SHP77 treated with DMSO at 0.1 percent for 48 hours (cell line): ENCODE data around the gene OR6P1.

Experiments used
- DNase-seq: peaks from one replicate; lab custom pipeline; 2025; lab: John Stamatoyannopoulos, UW

Gene OR6P1, protein sequence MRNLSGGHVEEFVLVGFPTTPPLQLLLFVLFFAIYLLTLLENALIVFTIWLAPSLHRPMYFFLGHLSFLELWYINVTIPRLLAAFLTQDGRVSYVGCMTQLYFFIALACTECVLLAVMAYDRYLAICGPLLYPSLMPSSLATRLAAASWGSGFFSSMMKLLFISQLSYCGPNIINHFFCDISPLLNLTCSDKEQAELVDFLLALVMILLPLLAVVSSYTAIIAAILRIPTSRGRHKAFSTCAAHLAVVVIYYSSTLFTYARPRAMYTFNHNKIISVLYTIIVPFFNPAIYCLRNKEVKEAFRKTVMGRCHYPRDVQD

DNA sequence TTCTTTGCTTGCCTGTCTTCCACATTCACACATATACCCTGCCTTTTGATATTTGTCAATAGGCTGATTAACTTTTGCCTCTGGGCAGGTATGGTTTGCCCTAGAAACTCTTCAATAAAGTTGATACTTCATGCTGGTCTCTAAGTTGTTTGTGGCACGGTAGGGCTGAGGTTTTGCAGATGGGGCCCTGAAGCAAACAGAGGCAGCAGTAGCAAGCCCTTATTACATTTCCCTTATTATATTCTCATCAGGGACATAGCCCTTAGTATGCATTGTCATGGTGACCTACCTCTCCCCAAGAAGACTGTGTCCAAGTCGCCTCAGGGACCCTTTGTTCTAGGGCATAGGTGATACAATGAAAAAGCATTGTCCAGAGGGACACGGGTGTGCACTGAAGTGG lies at the start of gene OR6P1:
Gene OR6P1, minus strand, starts transcription at position 101 of the 400 bp plus-strand sequence. CDS start 6,976 bp downstream, outside the sequence.
- no peak for DNase-seq

DNA sequence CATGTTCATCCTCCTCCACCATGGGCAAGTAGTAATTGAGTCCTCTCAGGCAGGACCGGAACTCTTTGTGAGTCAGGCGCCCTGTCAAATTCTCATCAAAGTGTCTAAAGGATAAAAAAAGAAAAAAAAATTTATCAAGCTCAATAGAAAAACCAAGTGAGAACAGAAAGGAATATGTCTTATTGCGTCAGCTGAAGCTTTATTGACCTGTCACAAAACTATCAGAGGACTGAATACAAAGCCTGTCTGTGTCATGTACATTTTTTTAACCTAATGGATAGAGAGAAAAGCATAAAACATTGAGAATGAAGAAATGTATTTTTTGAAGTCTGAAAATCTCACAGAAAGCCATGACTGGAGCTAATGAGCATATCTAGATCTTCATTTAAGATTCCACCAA lies 43.4 kb upstream of the OR6P1 start:
- DNase-seq: no peak

DNA sequence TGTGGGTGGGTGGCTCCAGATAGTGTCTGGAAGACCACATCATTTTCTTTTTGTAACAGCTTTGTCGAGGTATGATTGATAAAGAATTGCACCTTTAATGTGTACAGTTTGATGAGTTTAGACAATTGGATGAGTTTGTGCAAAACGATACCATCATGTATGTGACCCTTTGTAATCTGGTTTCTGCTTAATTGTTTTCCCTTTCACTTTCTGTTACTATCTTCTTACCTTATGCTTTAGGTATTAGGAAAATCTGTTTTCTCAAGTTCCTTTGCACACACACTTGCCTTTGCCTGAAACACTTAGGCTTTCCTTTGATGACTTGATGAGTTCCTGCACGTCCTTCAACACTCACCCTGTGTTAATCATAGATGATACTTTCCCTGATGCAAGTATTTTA lies 41.5 kb upstream of the OR6P1 start:
- no peak for DNase-seq

DNA sequence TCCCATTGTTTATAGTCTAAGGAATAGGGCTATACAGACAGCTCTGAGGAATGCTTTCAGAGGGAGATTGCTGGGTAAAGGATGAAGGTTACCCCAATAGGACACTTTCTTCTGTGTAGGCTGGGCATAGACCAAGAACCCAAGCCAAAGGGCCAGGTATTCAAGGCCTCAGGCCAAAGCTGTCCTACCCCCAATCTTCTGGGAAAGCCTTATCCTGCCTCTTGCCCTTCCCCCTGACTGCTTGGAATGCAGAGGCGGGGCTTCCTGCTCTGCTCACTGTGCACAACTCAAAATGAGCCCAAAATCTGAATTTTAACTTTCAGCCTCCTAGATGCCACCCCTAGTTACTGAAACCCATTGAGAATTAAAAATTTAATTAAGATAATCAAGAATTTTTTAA lies 36.9 kb upstream of the OR6P1 start:
- DNase-seq: no peak

DNA sequence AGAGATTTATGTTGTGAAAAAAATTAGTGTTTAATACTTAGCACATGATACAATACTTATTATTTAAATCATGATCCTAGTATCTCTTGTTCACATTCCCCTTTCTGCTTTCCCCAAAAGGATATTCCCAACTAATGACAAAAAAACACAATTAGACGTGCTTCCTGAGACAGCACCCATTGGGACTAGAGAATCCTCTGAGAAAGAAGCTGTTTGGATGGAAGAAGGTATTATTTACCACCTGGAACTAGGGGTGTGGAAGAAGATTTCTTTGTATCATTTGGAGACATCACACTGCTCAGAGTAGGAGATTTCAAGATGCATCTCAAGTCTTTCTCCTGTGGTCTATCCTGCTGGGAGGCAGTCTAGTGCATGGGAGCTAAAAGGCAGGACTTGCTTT lies 34.6 kb upstream of the OR6P1 start, which contains the start of gene OR10Z1:
Gene OR10Z1, plus strand, starts transcription at position 301 of the 400 bp plus-strand sequence. CDS start 1,171 bp downstream, outside the sequence.
- no peak for DNase-seq

DNA sequence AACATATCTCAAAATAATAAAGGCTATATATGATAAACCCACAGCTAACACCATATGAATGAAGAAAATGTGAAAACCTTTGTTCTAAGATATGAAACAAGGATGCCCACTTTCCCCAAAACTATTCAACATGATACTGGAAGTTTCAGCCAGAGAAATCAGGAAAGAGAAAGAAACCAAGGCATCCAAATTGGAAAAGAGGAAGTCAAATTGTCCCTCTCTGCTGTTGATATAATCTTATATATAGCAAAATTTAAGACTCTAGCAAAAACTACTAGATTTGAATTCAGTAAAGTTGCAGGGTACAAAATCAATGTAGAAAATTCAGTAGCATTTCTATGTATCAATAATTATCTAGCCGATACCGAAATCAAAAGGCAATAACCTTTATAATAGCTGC lies 30.4 kb upstream of the OR6P1 start:
- DNase-seq: no peak

DNA sequence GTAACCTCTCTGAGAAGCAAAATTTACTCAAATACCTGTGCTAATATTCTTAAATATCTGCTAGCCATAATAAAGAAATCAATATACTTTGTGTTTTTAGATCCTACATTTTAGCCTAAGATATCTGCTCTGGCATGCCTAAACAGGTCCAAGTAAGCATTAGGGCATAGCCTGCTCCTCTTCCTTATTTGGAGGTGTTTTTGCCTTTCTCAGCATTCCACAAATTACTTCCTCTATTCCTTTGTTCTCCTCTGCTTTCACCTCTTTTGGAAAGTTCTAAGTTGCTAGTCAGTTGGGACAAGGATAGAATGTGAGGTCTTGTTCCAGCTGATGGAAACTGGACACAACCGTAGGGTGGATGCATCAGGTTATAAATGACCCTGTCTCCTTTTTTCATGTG lies 16.6 kb upstream of the OR6P1 start:
- DNase-seq: no peak

DNA sequence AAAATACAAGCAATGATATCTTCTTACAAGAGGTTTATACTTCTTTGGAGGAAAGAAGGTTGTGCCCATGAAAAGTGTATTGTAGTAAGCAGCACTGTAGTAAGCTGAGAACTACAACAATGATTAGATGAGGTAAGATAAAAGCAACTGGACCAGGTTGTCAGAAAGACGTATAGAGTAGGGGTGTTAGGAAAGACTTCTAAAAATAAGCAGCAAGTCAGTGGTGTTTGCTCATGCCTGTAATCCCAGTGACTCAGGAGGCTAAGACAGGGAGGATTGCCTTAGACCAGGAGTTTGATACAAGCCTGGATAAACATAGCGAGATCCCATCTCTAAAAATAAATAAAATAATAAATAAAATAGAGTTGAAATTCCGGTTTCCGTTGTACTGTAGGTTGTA lies 13.6 kb upstream of the OR6P1 start:
- no peak for DNase-seq

DNA sequence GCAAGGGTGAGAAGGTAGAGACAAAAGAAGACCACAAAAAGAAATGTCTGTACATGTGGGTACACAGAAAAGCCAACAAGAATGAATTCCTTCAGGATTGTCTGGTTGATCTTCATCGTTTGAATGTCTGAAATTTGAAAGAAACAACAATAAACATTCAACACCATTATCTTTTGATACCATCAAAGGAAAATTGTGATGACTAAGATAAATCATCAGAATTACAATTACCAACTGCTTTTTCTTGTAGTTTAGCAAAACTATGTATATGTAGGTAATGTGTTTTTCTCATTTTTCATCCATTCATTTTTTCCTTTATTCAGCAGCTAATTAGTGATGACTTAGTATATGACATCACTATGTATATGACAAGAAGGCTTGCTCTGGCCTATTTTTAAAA lies 9.4 kb upstream of the OR6P1 start, which contains the start of gene OR10X1:
Gene OR10X1, minus strand, starts transcription at position 167 of the 400 bp plus-strand sequence. Its CDS starts 0 bp downstream, at position 167.
- no peak for DNase-seq

DNA sequence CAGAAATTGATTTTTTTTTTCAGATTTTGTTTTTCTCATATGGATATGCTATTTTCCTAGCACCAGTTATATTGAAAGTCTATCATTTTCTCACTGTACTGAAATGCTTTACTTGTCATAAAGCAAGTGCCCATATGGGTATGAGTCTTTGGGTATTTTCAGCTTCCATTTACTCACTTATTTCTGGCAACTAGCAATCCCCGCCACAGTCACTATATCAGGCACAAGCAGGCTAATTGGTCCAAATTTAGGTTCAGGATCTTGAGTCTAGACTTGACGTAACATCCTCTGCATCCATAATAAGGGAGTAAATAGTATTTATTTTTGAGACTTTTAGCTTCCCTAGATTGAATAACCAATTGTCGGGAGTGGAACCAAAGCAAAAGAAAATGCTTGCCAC lies 7.2 kb upstream of the OR6P1 start:
- no peak for DNase-seq

DNA sequence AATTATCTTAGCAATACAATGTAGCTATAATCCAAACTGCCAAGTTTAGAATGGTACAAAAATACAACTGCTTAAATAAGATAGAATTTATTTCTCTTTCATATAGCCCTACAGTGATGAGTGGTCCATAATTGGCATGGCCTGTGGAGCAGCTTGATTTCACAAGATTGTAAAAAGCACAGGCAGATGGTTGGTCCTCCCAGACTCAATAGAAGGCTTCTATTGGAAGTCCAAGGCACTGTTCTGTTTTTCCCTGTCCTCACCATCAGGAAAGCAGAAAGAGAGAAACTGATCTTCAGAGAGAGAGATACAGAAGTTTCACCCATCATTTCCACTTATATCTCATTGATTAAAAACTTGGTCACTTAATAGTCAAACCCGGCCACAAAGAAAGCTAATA lies 1.8 kb upstream of the OR6P1 start:
- no peak for DNase-seq

DNA sequence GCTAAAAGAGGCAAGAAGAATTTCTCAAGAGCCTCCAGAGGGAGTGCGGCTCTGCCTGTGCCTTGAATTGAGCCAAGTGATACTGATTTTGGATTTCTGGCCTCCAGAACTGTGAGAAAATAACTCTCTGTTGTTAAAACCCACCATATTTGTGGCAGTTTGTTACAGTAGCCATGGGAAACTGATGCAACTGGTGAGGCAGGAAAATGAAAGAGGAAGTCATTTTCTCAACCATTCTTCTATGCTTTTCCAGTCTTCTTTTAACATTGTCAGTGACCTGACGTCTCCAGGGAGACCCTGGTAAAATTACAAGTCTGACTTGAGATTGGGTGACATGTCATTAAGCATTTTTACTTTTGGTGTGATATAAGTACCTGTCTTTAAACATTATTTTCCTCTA lies 5.8 kb downstream of the OR6P1 start:
- DNase-seq: no peak

DNA sequence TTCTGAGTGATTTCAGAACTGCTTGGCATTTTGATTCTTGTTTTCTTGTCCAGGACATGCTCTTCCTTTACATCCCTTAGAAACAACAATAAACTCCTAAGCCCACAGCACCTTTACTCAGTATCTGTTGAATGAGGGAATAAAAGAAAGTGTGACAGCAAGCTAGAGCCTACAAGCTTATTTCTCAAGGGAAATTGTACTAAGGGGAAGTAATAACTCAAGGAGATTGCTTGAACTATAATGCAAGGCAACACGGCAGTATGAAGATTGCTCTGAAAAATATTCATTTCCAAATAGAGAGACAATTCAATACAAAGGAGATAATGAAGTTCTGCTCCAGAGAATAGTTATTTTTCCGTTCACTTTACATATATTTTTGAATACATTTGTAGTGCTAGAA lies 6.5 kb downstream of the OR6P1 start:
- DNase-seq: no peak

DNA sequence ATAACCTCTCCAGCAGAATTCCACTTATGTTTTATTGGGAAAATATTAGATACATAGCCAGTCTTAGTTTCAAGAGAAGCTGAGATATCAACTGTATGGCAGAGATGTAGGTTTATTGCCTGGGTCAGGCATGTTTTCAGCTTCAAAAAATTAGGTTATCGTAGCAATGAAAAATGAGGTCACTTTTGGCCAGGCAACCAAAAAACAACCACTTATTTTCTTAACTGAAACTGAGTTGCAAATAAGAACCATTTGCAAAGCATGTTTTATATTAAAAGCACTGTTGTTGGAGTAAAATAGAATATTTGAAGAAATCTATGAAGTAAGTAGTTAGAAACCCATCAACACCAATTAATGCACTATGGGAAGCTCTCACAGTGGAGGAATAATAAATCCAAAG lies 10.7 kb downstream of the OR6P1 start:
- DNase-seq: no peak

DNA sequence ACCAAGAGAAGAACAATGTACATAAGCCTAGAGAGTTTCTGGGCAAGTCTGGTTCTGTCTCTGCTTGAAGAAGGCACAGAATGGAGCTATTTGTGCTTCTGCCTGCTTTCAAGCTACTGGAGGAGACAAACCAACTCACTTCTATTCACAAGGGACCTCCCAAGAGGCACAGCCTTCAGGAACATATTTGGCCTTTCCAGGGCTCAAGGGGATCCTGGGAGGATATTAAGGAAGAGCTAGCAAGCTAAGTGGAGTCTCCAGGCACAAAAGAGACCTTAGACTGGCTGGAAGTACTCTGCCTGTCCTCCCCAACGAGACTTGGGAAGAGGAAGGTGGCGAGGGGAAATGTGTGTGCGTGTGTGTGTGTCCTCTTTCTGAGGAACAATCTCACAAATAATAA lies 16.0 kb downstream of the OR6P1 start, which contains the start of gene OR6Y1:
Gene OR6Y1, minus strand, starts transcription at position 54 of the 400 bp plus-strand sequence. CDS start 6,300 bp downstream, outside the sequence.
- DNase-seq: no peak

DNA sequence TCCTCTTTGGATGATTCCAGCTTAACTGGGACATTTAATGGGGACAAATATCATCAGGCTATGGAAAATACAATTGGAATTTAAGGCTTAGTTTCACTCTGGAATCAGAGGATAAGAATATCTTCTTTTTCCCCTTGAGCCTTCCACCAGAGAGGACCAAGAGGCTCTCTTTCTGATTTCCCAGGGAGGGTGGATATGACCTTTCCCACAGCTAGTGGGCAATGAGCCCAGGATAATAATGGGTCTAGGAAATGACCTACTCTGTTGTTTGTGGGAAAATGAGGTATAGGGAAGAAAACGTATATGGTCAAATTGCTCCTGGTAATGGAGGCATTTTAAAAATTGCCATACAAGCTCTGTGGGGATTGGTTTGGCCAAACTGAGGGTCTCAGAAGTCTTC lies 18.1 kb downstream of the OR6P1 start:
- DNase-seq: no peak

DNA sequence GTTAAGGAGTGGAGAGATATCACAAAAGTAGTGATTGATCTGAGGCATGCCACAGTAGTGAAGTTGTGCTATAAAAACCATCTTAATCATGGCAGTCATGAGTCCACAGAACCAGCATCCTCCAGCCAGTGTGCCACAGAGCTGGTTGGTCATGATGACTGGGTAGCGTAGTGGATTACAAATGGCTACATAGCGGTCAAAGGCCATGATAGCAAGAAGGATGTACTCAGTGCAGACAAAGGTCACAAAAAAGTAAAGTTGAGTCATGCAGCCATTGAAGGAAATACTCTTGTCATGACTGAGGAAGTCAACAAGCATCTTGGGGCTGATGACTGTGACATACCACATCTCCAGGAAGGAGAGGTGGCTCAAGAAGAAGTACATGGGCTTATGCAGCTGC lies 22.8 kb downstream of the OR6P1 start:
- no peak for DNase-seq

DNA sequence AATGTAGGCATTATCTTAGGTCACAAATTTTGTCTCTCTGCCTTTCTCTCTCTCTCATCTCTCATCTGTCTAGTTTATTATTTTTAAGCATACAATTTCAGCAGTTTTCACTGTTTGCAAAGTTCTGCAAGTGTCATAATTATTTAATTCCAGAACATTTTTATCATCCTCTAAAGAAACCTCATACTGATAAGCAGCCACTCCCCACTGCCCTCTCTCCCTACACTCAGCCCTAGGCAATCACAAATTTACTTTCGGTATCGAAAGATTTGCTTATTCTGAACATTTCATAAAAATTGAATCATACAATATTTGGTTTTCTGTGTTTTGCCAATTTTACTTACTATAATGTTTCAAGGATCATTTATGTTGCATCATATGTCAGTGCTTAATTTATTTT lies 32.8 kb downstream of the OR6P1 start:
- no peak for DNase-seq

DNA sequence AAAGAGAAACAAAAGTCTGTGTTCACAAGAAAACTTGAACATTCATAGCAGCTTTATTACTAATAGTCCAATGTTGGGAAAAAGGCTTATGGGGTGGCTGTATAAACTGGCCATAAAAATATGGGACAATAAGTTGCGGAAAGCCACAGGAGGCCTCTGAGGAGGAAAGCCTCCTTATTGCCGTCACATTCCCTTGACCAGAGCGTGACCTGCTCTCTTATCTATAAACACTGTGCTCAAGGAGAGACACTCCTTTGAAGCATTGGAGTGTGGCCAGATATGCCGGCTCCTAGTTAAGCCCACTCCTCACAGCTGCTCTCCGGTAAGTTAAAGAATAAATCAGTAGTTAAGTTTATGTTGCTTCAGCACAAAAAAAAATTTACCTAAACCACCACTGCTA lies 35.9 kb downstream of the OR6P1 start:
- DNase-seq: no peak

DNA sequence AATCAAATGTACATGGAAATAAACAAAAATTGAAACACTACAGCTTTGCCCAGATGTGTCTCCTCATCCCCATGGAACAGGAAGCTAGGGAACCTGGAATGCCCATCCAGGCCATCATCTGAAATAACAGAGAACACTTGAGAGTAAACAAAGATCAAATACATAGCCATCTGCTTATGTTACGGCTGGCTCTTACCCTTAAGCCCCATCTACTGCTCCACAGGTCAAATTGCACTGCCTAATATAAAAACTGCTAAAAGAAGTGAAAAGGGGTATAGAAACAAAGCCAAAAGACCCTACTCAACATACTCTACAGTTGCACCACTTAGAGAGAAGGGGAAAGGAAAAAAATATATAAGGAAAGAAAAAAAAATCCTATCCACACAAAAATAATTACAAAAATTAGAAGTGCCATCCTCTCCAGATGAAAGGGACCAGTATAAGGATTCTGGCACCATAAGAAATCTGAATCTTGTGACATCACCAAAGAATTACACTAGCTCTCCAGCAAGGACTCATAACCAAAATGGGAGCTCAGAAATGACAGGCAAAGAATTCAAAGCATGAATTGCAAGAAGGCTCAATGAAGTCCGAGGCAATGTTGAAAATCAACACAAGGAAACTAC lies 43.1 kb downstream of the OR6P1 start:
- peak; percentile 34 for DNase-seq

DNA sequence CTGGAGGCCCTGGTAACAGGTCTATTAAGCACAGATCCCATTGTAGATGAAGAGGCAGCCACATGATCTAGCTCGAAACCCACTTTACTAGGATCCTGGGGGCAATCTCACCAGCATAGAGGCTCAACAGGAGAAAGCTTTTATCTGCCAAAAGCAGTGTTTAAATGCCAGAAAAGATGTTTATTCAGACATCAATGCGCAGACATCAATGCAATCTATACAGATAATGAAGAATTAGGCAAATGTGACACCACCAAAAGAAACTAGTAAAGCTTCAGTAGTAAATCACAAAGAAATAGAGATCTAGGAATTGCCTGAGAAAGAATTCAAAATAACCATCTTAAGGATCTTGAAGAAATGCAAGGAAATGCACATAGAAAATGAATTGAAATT lies 48.7 kb downstream of the OR6P1 start:
- DNase-seq: no peak

DNA sequence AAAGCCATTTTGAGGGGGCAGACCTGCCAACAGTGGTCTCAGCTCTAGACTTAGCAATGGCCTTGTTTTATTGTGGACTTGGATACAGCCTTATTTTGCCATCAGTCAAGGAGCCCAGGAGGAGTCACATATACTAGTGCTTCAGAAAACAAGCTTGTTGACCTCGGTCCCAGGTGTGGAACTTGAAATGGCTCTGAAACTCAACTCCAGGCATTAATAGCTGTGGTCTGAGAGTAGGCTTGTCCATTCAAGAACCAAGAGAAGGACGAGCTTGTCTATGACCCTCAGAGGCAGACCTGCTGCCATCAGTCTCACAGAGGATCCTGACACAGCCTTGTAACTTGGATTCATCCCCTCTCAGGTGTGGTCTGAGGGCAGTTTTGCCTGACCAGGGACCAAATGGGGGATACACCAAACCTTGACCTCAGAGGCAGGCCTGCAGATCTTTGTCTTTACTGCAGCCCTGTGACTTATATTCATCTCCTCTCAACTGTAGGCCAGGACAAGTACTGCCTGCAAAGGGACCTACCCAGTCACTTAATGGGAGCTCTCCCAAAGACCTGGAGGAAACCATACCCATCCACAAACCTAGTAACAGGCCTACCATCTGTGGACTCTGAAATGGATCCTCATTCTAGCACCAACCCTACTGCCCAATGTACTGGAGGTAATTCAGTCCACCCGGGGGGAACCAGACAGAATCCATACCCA lies 49.3 kb downstream of the OR6P1 start:
- DNase-seq: no peak

DNA sequence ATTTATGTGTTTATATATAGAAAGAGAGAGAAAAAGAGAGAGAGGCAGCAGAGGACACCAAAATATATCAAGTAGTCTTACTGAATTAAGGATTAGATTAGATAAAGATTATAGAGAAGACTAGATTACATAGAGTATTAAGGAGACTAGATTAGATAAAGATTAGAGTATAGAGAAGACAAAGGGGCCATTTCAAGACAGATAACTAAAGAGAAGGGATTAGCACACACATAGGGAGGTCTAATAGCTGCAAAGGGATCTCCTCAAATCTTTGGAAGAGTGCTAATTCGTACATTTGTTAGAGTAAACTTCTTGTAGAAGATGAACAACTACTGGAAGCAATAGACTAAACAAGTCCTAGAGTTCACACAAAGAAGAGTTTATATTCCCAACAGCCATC lies 50.4 kb downstream of the OR6P1 start:
- DNase-seq: no peak
